Medulla oblongata (tissue), 1 donor: ENCODE data around the gene VSTM4.

ENCODE experiments used
- DNase-seq: peaks from one replicate; pipeline ENCODE4 v3.0.0-alpha.2; 2015; ENCODE audit errors: extremely low spot score

Gene VSTM4

DNA sequence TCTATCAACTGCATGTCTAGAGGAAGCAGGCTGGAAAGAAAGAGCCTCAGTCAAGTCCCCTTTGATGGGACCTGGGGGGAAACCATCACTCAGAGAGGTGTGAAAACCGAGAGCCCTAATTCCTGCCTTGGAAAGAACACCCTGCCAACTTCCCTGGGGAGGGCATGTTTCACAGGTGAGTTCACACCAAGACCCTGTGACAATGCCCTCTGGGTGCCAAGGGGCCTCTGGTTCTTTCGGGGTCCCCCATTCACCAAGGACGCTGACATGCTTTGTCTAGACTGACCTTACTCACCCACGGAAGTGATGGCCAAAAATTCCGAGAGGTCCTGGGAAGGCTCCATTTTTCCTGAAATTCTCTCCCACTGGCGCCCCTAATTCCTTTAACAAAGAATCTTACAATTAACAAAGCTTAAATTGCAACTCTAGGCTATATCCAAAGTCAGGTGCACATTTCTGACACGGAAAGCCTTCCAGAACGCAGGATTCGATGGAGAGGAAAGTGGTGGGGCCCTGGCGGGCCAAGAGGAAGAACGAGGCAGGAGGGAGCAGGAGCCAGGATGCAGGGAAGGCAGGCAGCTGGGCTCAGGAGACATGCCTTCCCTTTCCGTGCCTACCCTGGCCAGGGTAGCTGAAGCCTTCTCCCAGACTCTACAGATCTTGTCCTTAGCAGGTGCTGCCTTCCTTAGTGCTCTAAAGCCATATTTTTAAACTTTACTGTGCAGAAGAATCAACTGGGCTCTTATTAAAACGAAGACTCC is 23.7 kb downstream of the VSTM4 start:
- DNase-seq = no peak

DNA sequence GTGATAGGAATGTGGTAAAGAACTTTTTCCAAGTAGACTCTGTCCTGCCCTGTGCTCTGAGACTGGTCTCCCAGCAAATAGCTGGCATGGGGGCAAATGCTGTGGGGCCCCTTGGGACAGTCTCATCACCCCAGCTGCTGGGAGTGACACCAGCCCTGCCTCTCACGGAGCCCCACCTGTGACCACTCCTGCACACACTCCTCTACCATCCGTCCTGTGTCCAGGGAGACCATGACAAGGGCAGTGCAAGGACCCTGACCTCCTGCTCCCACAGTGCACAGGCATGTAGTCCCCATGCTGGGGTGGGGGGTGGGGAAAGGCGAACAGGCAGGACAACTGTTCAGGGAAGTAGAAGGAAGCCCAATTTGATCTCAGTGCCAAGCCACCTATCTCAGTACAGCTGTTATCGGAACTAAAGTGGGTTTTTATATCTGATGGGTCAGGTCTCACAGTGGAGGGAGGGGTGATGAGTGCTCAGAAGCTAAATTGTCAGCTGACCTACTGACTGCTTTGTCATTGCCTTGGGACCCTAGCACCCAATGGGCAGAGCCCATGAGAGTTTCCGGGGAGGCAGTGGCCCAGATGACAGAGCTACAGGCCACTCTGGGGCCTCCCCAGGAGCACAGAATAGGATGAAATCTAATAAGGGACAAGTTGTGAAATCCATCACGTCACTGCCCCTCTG is 24.5 kb downstream of the VSTM4 start:
- DNase-seq = no peak

DNA sequence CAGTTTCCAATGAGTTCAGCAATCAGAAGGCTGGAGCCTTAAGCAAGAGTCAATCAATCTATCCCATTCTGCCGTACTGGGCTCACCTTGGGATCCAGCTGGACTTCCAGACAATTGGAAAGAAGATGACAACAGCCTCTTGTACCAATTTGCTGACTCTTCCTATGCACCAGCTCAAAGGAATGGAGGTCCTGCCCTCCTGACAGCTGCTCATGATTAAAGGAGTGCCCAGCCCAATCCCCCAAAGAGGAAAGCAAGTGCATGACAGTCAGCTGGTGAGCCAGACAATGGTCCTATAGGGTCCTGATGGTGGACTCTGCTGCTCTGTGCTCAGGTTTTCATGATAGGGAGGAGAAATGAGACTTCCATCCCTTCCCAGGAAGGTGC is 25.1 kb downstream of the VSTM4 start:
- DNase-seq = no peak

DNA sequence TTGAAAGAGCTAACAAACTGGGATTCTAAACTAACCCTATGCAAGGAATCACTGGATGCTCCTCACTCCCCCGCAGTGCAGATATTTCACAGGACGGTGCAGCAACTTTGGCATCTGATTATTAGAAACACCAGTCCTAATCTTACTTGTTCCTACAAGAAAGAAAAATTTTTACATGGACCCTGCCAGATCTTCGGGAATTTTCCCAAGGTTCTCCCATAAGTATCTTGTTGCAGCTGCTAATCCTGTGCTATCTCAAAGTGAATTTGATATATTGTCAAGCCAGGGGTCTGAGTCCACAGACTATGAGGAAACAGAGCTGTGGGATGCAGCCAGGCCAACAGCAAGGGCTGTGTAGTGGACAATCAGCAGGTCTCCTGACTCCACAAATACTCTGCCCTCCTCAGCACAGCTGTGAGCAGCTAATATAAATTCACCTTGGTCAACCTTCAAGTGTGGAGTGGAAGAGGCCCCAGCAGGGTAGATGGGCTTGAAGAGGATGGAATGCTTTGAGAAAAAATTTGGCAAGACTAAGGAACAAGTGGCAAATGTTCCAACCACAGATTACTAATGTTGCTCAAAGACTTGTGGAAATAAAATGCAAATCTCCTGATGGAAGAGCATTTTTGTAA is 25.6 kb downstream of the VSTM4 start:
- no peak for DNase-seq

DNA sequence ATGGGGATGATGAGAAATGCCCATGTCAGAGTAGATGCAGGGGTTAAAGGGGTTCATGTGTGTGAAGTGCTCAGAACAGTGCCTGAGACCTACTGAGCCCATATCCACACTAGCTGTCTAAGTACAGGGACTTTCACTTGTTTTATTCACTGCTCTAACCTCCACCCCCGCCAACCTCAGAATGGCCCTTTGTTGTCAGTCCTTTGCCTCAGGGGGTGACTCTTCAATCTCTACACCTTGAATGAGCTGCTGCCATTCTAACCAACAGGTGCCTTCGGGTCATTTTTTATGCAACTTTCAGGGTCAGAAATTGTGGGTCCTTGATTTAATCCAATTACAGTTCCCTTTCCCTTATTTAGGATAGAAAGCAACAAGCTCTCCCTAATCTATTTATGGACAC is 26.2 kb downstream of the VSTM4 start:
- DNase-seq = no peak

DNA sequence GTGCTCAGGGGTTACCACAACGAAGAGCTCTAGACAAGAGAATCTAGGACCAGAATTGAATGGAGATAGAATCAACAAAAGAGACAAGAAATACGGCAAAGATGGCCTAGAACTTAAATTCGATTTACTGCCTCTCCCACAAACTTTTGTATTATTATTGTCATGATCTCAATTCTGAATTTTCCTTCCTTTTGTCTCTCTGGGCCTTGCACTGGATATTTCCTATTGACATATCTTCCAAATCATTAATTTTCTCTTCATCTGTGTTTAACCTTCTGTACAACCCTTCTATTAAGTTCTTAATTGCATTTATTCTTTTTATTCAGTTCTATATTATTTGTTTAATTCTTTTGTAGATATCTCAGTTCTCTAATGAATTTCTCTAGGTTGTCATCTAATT is 28.4 kb downstream of the VSTM4 start:
- no peak for DNase-seq

DNA sequence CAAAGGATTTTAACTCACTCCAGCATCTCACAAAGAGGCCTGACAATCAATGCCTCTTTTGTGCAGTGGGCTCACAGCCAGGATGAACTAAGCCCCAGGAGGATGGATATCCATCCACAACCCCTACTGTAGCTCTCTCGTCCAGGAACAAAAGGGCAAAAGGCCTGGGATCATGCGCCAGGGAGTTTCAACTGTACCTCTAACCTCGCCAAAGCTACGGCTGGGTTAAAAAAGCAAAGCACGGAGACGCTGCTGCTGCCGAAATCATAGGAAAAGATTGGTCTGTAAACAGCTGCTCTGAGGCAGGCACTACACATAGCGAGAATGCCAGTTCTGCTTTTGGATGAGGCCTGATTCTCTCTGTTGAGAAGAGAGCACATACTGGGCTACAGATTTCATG is 32.1 kb downstream of the VSTM4 start:
- DNase-seq = peak; percentile 71

DNA sequence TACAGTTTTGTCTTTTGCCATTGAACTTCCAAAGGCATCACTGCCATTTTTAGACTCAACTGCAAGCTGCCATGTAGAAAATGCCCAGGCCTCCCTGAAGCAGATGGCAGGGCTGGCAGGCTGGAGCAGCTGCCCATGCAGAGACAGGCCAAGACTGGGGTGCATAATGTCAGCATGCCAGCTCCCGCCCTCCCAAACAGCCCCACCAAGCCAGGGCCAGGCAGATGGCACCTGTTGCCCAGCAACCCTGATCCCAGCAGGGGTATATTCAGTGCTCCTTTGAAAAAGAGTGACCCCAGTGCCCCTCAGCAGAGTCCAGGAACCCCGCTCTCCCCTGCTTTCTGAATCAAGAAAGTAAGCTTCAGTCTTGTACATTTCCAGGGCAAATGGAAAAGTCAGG is 32.6 kb downstream of the VSTM4 start:
- DNase-seq = peak; percentile 51

DNA sequence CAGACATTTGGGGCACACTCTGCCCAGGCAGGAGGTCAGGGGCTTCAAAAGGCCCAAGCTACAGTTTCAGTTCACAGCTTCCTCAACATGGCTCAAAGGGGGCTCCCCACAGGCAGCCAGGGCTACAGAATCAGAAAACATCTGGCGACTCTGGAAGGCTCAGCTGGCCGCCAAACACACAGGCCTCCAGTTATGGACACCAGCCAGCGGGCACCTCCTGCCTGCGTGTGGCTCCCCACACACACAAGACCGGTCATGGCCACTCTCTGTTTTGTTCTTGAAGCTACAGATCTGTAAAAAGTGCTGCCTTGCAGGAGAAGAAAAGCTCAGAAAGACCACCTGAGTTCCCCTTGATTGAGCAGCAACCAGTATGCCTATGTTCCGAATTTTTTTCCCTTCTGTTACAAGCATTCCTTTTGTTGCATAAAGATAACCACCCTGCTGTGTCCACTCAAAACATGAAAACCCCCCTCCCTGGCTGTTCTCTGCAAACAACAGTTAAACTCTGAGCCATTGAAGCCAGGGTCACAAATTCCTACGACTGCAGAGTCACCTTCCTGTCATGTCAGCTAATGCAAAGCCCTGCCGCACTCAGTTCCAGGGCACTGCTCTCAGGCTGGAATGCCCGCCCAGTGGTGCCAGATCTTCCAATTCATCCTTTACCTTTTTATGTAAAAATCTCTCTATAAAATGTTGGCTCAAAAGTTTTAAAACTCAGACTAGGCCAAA is 33.6 kb downstream of the VSTM4 start:
- no peak for DNase-seq

DNA sequence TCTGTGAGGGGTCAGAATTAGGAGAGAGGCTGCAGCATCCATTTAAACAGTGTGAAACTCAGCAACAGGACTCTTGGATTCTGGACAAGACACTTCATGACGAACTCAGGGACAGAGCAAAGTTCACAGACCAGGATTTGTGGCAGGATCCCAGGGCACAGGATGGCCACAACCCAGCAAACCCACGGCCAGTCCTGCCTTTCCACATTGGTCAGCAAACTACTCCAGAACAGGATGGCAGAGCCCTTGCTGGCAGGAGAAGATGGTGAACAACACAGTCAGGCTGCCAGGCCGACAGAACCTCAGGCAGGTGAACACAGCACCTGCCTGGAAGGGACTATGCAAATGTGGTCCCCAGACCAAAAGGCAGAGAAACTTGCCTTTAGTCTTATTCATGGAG is 34.4 kb downstream of the VSTM4 start:
- DNase-seq = no peak

DNA sequence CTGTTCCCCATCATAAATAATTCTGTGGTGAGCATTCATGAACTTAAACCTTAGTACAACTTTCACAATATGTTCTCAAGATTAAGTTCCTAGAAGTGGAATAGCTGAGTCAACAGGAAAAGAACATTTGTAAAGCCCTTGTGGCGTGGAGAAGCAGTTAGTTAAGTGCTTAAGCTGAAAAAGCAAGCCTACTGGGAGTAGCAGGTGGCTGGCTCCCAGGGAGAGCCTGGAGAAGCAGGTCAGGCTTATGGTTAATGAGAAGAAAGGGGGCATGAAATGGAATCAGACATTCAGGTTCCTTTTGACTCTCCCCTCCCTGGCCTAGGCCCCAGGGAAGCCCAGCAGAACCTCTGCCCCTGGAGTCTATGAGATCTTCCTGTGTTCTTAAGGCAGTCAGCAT is 35.3 kb downstream of the VSTM4 start:
- DNase-seq = peak; percentile 50

DNA sequence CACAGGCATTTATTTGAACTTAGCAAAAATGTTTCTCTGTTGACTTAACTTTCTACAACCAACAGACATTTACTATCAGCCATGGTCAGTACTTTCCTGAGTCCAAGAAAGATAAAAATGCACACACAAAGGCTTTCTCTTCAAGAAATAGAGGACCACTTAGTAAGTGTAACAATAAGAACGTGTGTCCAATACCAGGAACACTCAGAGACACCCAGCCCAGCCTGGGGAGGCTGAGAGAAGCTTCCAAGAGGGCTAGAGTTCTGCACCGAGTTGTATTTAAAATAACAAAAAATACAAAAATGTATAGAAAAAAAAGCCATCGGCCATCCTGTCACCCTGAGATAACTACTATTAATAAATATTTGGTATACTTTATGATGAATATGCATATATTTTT is 35.8 kb downstream of the VSTM4 start:
- DNase-seq = no peak

DNA sequence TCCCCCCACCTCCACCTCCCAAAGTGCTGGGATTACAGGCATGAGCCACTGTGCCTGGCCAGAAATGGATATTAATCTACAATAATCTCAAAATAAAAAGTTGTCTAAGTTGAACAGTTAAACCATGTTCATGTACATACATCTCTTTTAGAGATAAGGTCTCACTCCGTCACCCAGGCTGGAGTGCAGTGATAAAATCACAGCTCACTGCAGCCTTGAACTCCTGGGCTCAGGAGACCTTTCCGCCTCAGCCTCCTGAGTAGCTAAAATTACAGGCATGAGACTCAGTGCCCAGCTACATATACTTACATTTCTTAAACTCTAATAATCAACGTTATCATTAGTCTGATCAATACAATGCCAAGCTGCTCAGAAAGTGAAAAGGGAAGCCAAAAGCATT is 36.2 kb downstream of the VSTM4 start:
- DNase-seq = no peak

DNA sequence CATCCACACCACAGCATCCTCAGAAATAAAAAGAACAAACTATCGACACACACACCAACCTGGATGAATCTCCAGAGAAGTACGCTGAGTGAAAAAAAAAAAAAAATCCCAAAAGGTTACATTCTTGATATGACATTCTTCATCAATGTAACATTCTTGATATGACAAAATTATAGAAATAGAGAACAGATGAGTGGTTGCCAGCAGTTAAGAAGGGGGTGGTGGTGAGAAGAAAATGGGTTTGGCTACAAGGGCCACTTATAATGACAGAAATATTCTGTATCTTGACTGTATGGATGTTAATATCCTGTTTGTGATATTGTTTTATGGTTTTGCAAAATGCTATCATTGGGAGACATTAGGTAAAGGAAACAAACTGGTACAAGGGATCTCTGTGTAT is 36.9 kb downstream of the VSTM4 start:
- DNase-seq = no peak

DNA sequence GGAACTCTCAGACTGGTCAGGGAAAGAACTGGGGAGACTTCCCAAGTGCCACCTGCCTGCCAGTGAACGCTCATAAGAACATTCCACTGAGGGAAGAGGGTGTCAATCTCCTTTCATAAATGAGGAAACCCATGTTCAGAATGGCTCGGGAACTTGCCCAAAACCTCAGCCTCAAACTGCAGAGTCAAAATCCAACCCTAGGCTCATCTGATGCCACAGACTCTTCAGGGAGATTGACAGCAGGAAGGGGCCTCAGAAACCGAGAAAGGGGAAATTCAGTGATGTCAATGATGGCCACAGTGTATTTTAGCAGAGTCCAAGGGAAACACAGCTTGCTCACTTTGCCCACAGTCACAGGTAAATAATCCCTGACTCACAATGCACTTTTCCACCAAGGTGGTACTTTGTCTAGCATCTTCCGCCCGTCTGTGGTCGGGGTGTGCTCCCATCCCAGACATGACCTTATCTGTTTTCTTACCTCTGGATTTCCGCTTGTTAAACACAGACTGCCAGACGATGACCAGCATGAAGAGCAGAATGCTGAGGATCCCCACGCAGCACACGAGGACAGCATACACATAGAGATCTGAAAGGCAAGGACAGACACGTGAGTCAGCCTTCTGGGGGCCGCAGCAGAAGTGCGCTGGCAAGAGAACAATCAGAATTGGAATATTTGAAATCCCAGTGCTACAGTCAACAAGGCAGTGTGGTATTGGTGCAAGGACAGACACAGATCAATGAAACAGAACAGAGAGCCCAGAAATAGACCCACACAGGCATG is 38.4 kb downstream of the VSTM4 start:
- DNase-seq = peak; percentile 67

DNA sequence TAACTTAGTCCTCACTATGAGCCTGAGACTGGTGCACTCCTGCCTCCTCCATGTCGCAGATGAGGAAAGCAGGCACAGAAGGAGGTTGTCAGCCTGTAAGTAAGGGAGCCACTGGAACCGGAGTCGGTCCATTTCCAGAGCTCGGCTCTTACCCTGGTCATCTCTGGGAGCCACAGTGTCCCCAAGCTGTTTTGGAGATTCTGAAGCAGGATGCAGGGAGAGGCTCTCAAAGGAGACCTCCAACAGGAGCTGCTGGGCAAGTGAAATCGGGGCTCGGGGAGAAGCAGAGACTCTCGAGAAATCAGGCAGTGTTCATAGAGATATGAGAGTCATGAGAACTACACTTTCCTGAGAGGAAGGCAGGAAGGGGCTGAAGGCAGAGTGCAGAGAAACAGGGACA is 39.0 kb downstream of the VSTM4 start:
- no peak for DNase-seq

DNA sequence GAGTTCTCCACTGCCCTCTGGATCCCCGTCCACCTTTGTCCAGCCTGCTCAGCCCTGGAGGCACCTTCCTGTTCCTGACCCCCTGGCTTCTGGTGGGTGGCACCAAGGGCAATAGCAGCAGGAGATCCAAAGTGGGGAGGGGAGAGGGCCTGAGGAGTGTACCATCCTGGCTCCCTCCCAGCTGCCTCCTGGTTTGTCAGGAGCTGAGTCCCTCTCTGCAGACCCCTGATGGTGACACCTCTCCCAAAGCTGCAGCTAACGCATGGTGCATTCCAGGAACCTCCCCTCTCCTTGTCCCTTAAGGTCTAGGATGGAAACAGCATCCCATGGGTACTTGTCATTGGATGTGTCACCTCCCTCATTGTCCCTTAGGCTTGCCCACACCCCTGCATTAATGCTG is 39.6 kb downstream of the VSTM4 start:
- DNase-seq = no peak

DNA sequence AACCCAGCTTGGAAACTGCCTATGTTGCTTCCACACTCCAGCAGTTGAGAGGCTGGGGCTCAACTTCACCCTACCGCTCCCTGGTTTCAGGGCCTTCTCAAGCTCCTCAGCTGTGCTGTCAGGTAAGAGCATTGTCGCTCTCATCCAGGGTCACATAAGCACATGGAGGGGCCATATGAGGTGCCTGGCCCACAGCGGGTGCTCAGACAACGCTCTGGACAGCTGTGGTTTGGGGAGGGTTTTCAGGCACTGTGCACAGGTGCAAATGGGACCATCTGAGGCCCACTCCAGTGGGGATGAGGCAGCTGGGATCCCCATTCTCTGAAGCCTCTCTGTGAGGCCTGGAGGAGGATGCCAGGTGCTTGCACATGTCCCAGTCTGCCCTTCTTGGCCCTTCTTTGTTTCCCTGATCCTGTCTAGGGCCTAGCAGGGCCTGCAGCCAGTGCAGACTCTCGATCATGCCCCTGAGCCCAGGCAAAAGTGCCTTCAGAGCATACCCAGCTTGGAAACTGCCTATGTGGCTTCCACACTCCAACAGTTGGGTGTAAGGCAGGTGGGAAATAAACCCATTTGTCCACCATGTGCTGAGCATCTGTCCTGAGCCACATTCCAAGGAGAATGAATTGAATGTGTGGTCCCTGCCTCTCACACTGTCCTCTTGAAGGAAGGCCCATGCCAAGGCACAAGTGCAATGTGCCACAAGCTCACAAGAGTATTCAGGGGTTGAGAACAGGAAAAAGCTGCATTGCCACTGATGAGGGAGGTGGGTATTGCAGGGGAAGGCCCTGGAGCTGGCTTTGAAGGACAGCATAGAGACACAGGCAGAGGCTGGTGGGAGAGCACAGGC is 40.3 kb downstream of the VSTM4 start:
- DNase-seq = no peak

DNA sequence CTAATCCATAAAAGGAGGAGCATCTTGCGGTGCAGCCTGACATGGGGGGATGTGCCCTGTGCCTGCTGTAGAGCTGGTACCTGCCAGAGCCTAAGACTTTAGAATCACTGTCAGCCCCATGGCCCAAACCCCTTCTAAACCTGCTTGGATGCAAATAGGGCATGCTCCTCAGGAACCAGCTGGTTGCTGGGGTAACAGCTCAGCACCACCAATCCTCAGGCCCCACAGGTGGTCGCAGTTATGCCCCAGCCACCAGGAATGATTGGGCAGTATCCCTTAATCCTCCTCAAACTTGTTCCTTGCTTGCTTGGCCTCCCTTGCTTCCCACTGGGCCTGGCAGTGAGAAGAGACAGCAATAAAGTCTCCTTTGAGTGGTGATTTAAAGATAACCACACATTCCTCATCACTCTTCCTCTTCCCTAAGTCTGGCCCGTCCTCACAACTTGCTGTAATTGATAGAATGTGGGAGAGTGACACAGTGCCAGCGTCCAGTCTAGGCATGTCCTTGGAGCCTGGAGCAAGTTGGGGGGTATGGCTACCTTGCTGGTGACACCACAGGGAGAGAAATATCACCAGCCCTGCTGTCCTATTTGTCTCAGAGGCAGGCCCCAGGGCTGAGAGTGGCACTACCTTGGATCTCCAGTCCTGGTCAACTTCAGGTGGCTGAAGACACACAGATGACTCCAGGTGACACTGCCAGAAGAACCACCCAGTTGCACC is 43.0 kb downstream of the VSTM4 start:
- DNase-seq = no peak

DNA sequence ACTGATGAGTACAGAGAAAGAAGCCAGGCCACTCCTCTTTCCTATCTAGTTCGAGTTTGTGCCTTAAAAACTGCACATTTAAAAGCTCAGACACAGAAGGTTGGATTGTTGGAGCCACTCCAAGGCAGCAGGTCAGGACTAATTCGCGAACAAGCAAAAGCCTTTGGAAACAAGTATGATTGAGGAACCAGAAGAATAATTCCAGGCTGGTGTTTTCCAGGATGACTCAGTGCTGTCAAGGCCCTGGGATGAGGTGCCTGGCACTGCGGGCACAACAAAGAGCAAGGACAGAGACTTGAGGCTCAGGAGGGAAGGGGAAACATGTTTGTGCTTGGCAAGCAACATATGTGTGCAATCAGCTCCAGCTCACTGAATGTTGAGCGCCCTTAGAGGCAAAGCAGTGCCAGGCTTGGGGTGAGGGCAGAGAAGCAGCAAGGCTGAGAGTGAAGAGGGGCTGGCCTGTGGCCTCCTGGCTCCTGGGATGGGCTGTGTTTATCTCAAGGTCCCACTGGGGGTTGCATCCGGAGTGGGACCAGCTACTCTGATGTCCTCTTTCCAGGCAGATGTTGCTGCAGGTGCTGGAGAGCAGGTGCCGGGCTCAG is 44.1 kb downstream of the VSTM4 start:
- DNase-seq = no peak
